ENCODE measurements around the gene HES1.

The HES1 gene

DNA sequence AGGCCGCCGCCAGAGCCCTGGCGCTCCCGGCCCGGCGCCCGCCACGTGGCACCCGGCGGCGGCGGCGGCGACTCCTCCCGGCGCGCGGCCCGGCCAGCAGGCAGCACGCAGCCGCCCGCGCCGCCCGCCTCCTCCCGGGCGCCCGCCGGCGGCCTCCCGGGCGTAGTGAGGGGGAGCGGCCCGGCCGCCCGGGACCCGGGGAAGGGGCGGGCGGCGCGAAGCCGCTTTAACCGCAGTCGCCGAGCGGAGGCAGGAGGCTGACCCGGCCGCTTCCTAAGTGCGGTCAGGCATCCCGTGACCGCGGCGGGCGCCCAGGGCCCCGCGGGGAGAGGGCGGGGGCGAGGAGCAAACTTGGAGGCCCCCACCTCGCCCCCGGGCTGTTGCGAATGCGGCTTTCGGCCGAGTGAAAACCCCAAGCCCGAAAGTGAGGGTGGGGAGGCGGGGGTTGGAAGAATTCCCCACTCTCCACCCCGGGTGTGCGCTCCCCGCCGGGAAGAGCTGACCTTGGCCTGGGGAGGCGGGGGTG lies 1.7 kb upstream of the HES1 start:
- DNase-seq (ENCODE audit: low read depth in 1 of 2, low spot score in 1 of 2): peak; percentile 52 to 83
- peak overlapping the region; percentile 67 for H3K27ac ChIP-seq (replicated peaks)
- H3K27me3 ChIP-seq (ENCODE audit: insufficient read depth, poor library complexity, severe bottlenecking): peaks cover 2% of the 10 kb centered on the region
- TF ChIP-seq SPI1 (IDR thresholded peaks at IDR 0.05; ENCODE audit: borderline replicate concordance, low read depth) (no peak), GABPA (IDR thresholded peaks at IDR 0.05; ENCODE audit: low read depth) (no peak), POLR2AphosphoS5 (IDR thresholded peaks at IDR 0.05; ENCODE audit: low read depth) (peak; percentile 38)
- TF ChIP-seq, protein P1, sequence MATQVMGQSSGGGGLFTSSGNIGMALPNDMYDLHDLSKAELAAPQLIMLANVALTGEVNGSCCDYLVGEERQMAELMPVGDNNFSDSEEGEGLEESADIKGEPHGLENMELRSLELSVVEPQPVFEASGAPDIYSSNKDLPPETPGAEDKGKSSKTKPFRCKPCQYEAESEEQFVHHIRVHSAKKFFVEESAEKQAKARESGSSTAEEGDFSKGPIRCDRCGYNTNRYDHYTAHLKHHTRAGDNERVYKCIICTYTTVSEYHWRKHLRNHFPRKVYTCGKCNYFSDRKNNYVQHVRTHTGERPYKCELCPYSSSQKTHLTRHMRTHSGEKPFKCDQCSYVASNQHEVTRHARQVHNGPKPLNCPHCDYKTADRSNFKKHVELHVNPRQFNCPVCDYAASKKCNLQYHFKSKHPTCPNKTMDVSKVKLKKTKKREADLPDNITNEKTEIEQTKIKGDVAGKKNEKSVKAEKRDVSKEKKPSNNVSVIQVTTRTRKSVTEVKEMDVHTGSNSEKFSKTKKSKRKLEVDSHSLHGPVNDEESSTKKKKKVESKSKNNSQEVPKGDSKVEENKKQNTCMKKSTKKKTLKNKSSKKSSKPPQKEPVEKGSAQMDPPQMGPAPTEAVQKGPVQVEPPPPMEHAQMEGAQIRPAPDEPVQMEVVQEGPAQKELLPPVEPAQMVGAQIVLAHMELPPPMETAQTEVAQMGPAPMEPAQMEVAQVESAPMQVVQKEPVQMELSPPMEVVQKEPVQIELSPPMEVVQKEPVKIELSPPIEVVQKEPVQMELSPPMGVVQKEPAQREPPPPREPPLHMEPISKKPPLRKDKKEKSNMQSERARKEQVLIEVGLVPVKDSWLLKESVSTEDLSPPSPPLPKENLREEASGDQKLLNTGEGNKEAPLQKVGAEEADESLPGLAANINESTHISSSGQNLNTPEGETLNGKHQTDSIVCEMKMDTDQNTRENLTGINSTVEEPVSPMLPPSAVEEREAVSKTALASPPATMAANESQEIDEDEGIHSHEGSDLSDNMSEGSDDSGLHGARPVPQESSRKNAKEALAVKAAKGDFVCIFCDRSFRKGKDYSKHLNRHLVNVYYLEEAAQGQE (IDR thresholded peaks at IDR 0.05; ENCODE audit: insufficient replicate concordance, low read depth): peak; percentile 10
- TF ChIP-seq, protein P2, sequence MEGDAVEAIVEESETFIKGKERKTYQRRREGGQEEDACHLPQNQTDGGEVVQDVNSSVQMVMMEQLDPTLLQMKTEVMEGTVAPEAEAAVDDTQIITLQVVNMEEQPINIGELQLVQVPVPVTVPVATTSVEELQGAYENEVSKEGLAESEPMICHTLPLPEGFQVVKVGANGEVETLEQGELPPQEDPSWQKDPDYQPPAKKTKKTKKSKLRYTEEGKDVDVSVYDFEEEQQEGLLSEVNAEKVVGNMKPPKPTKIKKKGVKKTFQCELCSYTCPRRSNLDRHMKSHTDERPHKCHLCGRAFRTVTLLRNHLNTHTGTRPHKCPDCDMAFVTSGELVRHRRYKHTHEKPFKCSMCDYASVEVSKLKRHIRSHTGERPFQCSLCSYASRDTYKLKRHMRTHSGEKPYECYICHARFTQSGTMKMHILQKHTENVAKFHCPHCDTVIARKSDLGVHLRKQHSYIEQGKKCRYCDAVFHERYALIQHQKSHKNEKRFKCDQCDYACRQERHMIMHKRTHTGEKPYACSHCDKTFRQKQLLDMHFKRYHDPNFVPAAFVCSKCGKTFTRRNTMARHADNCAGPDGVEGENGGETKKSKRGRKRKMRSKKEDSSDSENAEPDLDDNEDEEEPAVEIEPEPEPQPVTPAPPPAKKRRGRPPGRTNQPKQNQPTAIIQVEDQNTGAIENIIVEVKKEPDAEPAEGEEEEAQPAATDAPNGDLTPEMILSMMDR (IDR thresholded peaks at IDR 0.05; ENCODE audit: insufficient read depth, low read length): no peak
- peak overlapping the region; percentile 60 for H3K4me3 ChIP-seq (replicated peaks; ENCODE audit: insufficient read depth, low read length)

DNA sequence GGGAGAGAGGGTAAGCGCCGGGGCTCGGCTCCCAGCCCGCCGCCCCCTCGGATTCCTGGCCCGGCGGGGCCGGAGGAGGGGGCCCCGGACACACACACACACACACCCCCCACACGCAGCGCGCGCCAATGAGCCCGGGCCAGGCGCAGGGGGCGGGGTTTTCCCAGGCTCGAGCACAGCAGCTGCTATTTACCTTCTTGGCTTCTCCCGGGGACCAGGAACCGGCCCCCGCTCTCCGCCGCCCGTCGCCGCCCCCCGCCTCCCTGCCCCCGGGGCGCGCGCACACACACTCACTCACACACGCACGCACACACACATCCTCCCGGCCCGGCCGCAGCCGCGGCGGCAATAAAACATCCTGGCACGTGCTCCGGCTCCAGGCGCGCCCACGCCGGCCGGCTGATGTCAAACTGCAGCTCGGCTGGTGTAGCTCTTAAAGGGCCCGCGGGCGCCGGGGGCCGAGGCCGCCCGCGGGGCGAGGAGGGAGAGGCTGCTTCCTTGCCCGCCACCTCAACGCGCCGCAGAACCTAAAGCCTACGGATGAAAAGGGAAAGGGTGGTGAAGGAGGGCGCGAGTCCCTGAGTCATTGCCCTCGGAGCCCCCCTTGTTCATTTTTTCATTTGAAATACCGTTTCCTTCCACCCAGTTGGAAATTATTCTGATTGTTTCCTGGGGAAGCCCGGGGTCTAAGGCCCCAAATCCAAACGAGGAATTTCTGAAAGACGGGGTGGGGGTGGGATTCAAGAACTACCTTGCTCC lies 1.0 kb upstream of the HES1 start:
- H3K27ac ChIP-seq (replicated peaks): peak overlapping the region; percentile 67
- H3K4me3 ChIP-seq (replicated peaks; ENCODE audit: insufficient read depth, low read length): peak overlapping the region; percentile 60
- H3K27me3 ChIP-seq (ENCODE audit: insufficient read depth, poor library complexity, severe bottlenecking): peaks cover 6% of the 10 kb centered on the region
- DNase-seq (ENCODE audit: low read depth in 1 of 2, low spot score in 1 of 2): peak; percentile 70 to 87
- TF ChIP-seq, protein P2 (IDR thresholded peaks at IDR 0.05; ENCODE audit: insufficient read depth, low read length): no peak
- TF ChIP-seq GABPA (IDR thresholded peaks at IDR 0.05; ENCODE audit: low read depth) (0 out of 2 replicates have a peak, but pooled peaks have one; percentile 59), SPI1 (IDR thresholded peaks at IDR 0.05; ENCODE audit: borderline replicate concordance, low read depth) (no peak), POLR2AphosphoS5 (IDR thresholded peaks at IDR 0.05; ENCODE audit: low read depth) (peak; percentile 65; the same call in 1 of the 2 replicates)
- TF ChIP-seq, protein P1 (IDR thresholded peaks at IDR 0.05; ENCODE audit: insufficient replicate concordance, low read depth): peak; percentile 47

DNA sequence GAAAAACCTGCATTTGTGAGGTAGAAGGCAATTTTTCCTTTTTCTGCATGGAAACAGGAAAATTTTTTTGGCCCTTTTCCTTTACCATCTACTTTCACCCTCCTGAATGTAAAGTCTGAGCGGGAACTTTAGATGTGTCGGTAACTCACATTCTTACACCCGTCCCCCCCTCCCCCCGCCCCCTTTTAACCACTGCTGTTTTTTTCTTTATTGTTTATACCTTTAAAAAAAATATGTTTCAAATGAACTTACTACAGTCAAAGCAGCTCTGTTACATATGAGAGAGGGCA lies 487 bp upstream of the HES1 start:
- no peak for DNase-seq (ENCODE audit: low read depth in 1 of 2, low spot score in 1 of 2)
- TF ChIP-seq, protein P2 (IDR thresholded peaks at IDR 0.05; ENCODE audit: insufficient read depth, low read length): no peak
- no peak for TF ChIP-seq SPI1 (IDR thresholded peaks at IDR 0.05; ENCODE audit: borderline replicate concordance, low read depth)
- TF ChIP-seq GABPA (IDR thresholded peaks at IDR 0.05; ENCODE audit: low read depth): no peak
- TF ChIP-seq, protein P1 (IDR thresholded peaks at IDR 0.05; ENCODE audit: insufficient replicate concordance, low read depth): no peak
- no peak for TF ChIP-seq POLR2AphosphoS5 (IDR thresholded peaks at IDR 0.05; ENCODE audit: low read depth)
- Histone ChIP-seq H3K4me3 (replicated peaks; ENCODE audit: insufficient read depth, low read length) (no peak overlapping the region; the same call in 1 of the 2 replicates), H3K27ac (replicated peaks) (no peak overlapping the region), H3K27me3 (ENCODE audit: insufficient read depth, poor library complexity, severe bottlenecking) (peaks cover 10% of the 10 kb centered on the region)
